Hematopoietic multipotent progenitor cell treated with erythropoietin and hydrocortisone succinate and interleukin-3 and kit ligand, for 4 days (in vitro differentiated cells): Measurements from ENCODE around the gene NDEL1.

Source experiments
- DNase-seq: peaks from one replicate; pipeline ENCODE4 v3.0.0-alpha.2; 2015

The NDEL1 gene

GRCh38 chr17:8459107-8459506 lies 23.4 kb downstream of the NDEL1 start:
- no peak for DNase-seq

DNA sequence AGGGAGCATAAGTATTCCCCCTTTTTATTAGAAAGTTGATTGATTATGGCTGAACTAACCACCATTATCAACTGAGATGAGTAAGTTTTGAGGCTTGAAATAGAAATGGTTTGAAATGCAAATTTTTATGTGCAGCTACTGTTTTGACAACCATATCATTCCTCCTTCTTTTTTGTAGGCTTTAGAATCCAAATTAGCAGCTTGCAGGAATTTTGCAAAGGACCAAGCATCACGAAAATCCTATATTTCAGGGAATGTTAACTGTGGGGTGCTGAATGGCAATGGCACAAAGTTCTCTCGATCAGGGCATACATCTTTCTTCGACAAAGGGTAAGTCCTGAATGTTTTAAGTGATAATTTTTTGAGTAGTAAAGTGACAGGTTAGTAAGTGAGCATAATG lies 24.1 kb downstream of the NDEL1 start:
- no peak for DNase-seq

DNA sequence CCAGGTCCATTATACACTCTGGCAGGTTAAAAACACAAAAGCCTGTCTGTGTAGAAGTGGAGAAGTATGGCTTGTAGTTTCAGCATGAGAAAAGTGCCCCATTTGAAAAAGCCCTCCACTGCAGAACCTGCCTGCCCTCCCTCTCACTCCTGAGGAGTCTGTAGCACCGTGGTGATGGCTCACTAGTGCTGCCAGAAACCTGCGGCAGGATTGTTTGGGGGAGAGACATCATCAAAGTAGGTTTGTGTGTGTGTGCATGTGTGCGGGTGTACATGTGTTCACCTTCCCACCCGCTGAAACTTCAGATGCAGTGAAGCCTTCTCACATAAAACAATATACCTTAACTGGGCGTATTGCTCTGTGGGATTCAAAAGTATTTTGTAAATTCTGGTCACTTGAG lies 26.9 kb downstream of the NDEL1 start:
- DNase-seq = no peak

GRCh38 chr17:8463099-8463498 lies 27.4 kb downstream of the NDEL1 start:
- DNase-seq = no peak

GRCh38 chr17:8464941-8465340 lies 29.3 kb downstream of the NDEL1 start:
- no peak for DNase-seq

DNA sequence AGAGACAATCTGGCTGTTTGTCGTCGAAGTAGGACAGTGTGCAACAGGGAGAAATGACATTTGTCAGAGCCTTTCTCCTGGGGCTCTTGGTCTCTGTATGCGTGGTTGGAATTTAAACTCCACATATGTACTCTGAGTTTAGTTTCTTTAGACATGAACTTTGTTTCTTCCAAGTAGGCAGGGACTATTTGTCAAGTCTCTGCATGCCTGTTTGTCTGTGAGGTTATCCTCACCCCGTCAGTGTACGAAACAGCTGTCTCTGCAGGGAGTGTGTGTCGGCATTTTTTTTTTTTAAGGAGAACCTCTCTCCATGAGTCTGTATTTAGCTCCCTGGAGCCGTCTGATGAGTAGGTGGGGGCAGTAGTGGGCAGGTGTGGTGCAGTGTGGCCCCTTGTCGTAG lies 29.7 kb downstream of the NDEL1 start:
- no peak for DNase-seq

- DNase-seq = no peak
Measured at GRCh38 chr17:8465759-8466158, 30.1 kb downstream of the NDEL1 start.

GRCh38 chr17:8466456-8466855 lies 30.8 kb downstream of the NDEL1 start:
- no peak for DNase-seq

- no peak for DNase-seq
Measured at GRCh38 chr17:8466873-8467272, 31.2 kb downstream of the NDEL1 start.

DNA sequence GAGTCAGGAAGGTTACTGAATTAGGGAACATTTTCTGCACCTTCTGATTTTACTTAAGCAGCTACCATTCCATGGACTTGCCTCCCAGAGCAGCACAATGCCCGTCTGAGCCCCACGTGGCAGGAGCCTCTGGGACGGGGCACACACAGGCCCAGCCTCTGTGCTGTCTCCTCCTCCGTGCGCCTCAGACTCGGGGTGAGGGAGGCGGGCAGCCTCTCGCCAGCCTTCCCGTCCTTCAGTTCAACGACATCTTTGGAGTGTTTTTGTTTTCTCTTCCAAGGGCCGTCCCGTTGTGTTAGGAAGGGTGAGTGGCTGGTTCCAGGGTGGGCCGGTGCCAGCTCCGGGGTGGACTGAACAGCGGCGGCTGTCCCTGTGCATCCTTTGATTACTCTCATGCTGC lies 31.8 kb downstream of the NDEL1 start:
- DNase-seq = no peak

GRCh38 chr17:8468127-8468526 lies 32.4 kb downstream of the NDEL1 start:
- DNase-seq = no peak

- no peak for DNase-seq
Measured at GRCh38 chr17:8468980-8469379, 33.3 kb downstream of the NDEL1 start.

GRCh38 chr17:8469964-8470363 lies 34.3 kb downstream of the NDEL1 start:
- DNase-seq = no peak

GRCh38 chr17:8470447-8471047 lies 34.9 kb downstream of the NDEL1 start:
- DNase-seq = no peak

GRCh38 chr17:8472663-8473062 lies 37.0 kb downstream of the NDEL1 start:
- DNase-seq = no peak

DNA sequence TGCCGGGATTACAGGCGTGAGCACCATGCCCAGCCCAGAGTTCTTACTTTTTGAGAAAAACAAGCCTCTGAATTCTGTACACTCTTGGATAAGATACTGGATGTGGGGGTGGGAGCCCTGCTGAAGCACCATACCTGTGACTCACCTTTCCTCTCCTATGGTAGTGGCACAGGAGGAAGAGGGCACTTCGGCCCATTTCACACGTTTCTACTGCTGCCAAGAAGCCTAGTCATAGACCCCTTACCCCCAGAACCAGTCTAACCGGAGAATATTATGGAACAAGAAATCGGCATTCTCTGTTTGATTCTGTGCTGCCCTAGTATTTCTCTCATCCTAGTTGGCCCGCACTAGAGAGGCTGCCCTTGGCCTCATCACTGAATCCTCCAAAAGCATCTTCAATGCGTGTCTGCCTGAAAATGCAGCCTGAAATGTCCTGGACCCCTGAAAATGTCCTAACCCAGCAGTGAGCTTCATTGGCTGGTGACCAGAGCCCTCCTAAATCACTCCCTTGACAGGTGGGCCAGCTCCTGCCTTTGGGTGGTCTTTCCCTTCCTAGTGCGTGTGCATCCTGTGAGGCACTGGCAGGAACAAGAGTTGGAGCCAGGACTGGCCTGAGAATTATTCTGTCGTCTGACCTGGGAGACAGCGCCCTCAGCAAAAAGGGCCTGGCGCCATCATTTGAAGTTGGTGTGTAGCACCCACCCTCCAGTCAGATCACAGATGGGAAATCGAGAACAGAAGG lies 37.9 kb downstream of the NDEL1 start:
- no peak for DNase-seq

- no peak for DNase-seq
Measured at GRCh38 chr17:8474826-8475225, 39.1 kb downstream of the NDEL1 start.

- no peak for DNase-seq
Measured at GRCh38 chr17:8475227-8475626, 39.5 kb downstream of the NDEL1 start.

GRCh38 chr17:8475781-8476180 lies 40.1 kb downstream of the NDEL1 start:
- no peak for DNase-seq

GRCh38 chr17:8476741-8477140 lies 41.1 kb downstream of the NDEL1 start:
- no peak for DNase-seq

DNA sequence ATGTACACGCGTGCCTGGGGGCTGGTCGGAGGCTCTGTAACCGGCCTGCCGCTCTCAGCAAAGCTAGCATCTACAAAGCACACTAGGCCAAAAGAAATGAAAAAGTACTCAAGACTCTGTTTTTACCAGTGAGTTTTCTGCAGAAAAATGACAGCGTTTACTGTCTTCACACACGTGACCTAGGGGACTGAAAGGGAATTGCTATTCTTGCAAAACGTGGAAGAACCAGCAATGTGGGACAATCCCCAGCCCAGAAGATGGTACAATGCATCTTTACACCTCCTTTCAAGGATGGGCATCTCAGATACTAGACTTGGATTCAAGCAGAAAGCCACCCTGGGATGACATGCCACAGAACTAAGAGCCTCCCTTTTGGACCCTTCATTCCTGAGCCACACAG lies 41.5 kb downstream of the NDEL1 start:
- no peak for DNase-seq

- DNase-seq = no peak
Measured at GRCh38 chr17:8477715-8478441, 42.2 kb downstream of the NDEL1 start.

GRCh38 chr17:8479431-8479947 lies 43.8 kb downstream of the NDEL1 start:
- no peak for DNase-seq
